HepG2 (cell line): ENCODE results near the gene TXNDC11. TPM values are rescaled to one million over a fixed set of nuclear protein-coding genes. Genes with fewer than 3 reads are reported as not detected.
A peak's percentile ranks its signal among the peaks of the same experiment; 100 is the strongest.

Experiments used
- ATAC-seq: fragments of 200-7000 bp; cut with Tn5 transposase; 3 replicates; pipeline ENCODE4 v1.9.1; 2020; ENCODE audit warnings: mild to moderate bottlenecking, moderate library complexity
- BruUV-seq: library from RNA; stranded (reverse); fragments of 400-500 nt; replicated peaks from 2 replicates; lab custom pipeline; 2021; lab: Mats Ljungman, UMichigan
- CTCF ChIA-PET: fragments of 300-600 bp; formaldehyde crosslinking; extraction: SDS; loops from one replicate; lab custom pipeline; 2021; ENCODE audit warnings: low total read pairs, inconsistent platforms, low intra/inter-chr PET ratio; lab: Yijun Ruan, JAX
- POLR2A ChIA-PET: fragments of 350-600 bp; sonication (Branson Sonifier 250); formaldehyde crosslinking; loops from one replicate; lab custom pipeline; 2020; ENCODE audit warnings: antibody characterized with exemption, inconsistent platforms; lab: Yijun Ruan, JAX
- DNase-seq: peaks from one replicate; pipeline ENCODE4 v3.0.0-alpha.2; 2015; ENCODE audit warnings: low spot score
- FAIRE-seq: peaks from 3 replicates; lab custom pipeline; 2011; peaks lifted over from hg19 to GRCh38; lab: Jason Lieb, UNC
- H2AFZ ChIP-seq: one replicate; pipeline ENCODE4 v1.6.1; 2011; ENCODE audit warnings: low read length, inconsistent platforms
- H3K27ac ChIP-seq: fragments of 300-600 bp; 3 replicates; pipeline ENCODE4 v1.8.0; 2011; ENCODE audit warnings: mixed run types, mild to moderate bottlenecking, mixed read lengths, low read length, inconsistent platforms; ENCODE audit not compliant: insufficient read depth; ENCODE audit errors: extremely low read length
- H3K27me3 ChIP-seq, 2 experiments: fragments of 200-600 bp in 1 of 2; 2 replicates in 1 of 2; 3 replicates in 1 of 2; pipeline versions ENCODE4 v1.6.0 to v1.8.0; 2011; ENCODE audit warnings: low read length in 2 of 2, mild to moderate bottlenecking in 2 of 2, moderate library complexity in 2 of 2, inconsistent platforms in 1 of 2; ENCODE audit not compliant: insufficient read depth in 2 of 2, control insufficient read depth in 1 of 2
- H3K36me3 ChIP-seq, 2 experiments: fragments of 200-600 bp in 1 of 2; replicated peaks in 1 of 2; 2 replicates in 1 of 2; 3 replicates in 1 of 2; pipeline versions ENCODE4 v1.5.1 to v1.8.0; 2011; ENCODE audit warnings: low read length in 2 of 2, inconsistent platforms in 1 of 2; ENCODE audit not compliant: insufficient read depth in 2 of 2, control insufficient read depth in 1 of 2
- H3K4me1 ChIP-seq: 2 replicates; pipeline ENCODE4 v1.5.1; 2012; ENCODE audit warnings: low read length, inconsistent platforms; ENCODE audit not compliant: insufficient read depth
- H3K4me2 ChIP-seq: 2 replicates; pipeline ENCODE4 v1.6.0; 2011; ENCODE audit warnings: low read depth, low read length, inconsistent platforms
- H3K4me3 ChIP-seq, 3 experiments: fragments of 200-600 bp in 1 of 3; sonication (generic), shearing (Covaris generic) in 1 of 3; replicated peaks in 1 of 3; 2 replicates each; pipeline ENCODE4 v1.5.1; 2011 to 2016; ENCODE audit warnings: low read length in 3 of 3, inconsistent platforms in 2 of 3, low read depth in 2 of 3, mild to moderate bottlenecking in 2 of 3, control low read depth in 1 of 3, mixed read lengths in 1 of 3; ENCODE audit not compliant: insufficient read depth in 1 of 3
- H3K79me2 ChIP-seq: one replicate; pipeline ENCODE4 v1.6.1; 2011; ENCODE audit warnings: low read length, inconsistent platforms; ENCODE audit not compliant: insufficient read depth
- H3K9ac ChIP-seq: 2 replicates; pipeline ENCODE4 v1.6.0; 2011; ENCODE audit warnings: mild to moderate bottlenecking, low read depth, low read length, inconsistent platforms; ENCODE audit not compliant: insufficient read depth
- H3K9me3 ChIP-seq: 2 replicates; pipeline ENCODE4 v1.5.1; 2012; ENCODE audit warnings: mild to moderate bottlenecking, low read length
- H4K20me1 ChIP-seq: 2 replicates; pipeline ENCODE4 v1.6.0; 2011; ENCODE audit warnings: inconsistent platforms, mild to moderate bottlenecking, low read length, moderate library complexity; ENCODE audit not compliant: insufficient read depth
- BRD4 ChIP-seq: sonication (generic); formaldehyde crosslinking; IDR thresholded peaks from 2 replicates; pipeline ENCODE4 v1.4.0; 2020; ENCODE audit warnings: missing genetic modification reagents
- HDAC2 ChIP-seq: sonication (generic); formaldehyde crosslinking; IDR thresholded peaks from 2 replicates; pipeline ENCODE4 v1.4.0; 2020; ENCODE audit warnings: missing genetic modification reagents
- HNRNPLL ChIP-seq: fragments of 200-400 bp; formaldehyde crosslinking; IDR thresholded peaks from 2 replicates; pipeline ENCODE4 v1.6.1; 2017; ENCODE audit warnings: mild to moderate bottlenecking, low read depth, low read length; ENCODE audit not compliant: poor library complexity, severe bottlenecking
- HOXA9 ChIP-seq: sonication (generic); formaldehyde crosslinking; IDR thresholded peaks from 2 replicates; pipeline ENCODE4 v1.8.1; 2022; ENCODE audit warnings: missing genetic modification reagents, mild to moderate bottlenecking, moderate library complexity, borderline replicate concordance
- KAT8 ChIP-seq: IDR thresholded peaks from 2 replicates; pipeline ENCODE4 v1.6.1; 2016; ENCODE audit warnings: missing genetic modification reagents, missing compliant biosample characterization
- MXI1 ChIP-seq: IDR thresholded peaks from 3 replicates; pipeline ENCODE4 v1.6.1; 2012; ENCODE audit warnings: low read depth, low read length, inconsistent platforms, borderline replicate concordance
- RBM22 ChIP-seq: fragments of 200-400 bp; formaldehyde crosslinking; optimal IDR thresholded peaks from 2 replicates; pipeline ENCODE3; 2017; ENCODE audit warnings: mild to moderate bottlenecking, low read length, moderate library complexity
- SMARCC2 ChIP-seq: fragments of 450-650 bp; IDR thresholded peaks from 2 replicates; pipeline ENCODE4 v1.6.1; 2017; ENCODE audit warnings: antibody characterized with exemption, mild to moderate bottlenecking
- SNRNP70 ChIP-seq: fragments of 200-400 bp; formaldehyde crosslinking; IDR thresholded peaks from 2 replicates; pipeline ENCODE4 v1.6.1; 2017; ENCODE audit warnings: mild to moderate bottlenecking, low read depth, low read length, moderate library complexity
- YEATS4 ChIP-seq: sonication (generic); formaldehyde crosslinking; IDR thresholded peaks from 2 replicates; pipeline ENCODE4 v1.4.0; 2020; ENCODE audit warnings: missing genetic modification reagents, borderline replicate concordance
- ZNF333 ChIP-seq: sonication (generic); formaldehyde crosslinking; IDR thresholded peaks from 2 replicates; pipeline ENCODE4 v1.4.0; 2020; ENCODE audit warnings: mild to moderate bottlenecking, missing genetic modification reagents, borderline replicate concordance
- ZNF431 ChIP-seq: sonication (generic); formaldehyde crosslinking; IDR thresholded peaks from 2 replicates; pipeline ENCODE4 v1.9.0; 2022; ENCODE audit warnings: missing genetic modification reagents, low read depth, mild to moderate bottlenecking, borderline replicate concordance
- ZNF597 ChIP-seq: sonication (generic); formaldehyde crosslinking; IDR thresholded peaks from 2 replicates; pipeline ENCODE4 v1.5.0; 2020; ENCODE audit warnings: missing genetic modification reagents
- WGBS: methylation state at CpG from one replicate; pipeline ENCODE4 v1.1.6; 2017; ENCODE audit warnings: low lambda C conversion rate; 5-methylcytosine and 5-hydroxymethylcytosine counted together
- in situ Hi-C: cut with HindIII; loops from 2 replicates; pipeline ENCODE4 v1.10.0; 2017; ENCODE audit warnings: low pct_unique_long_range_greater_than_20kb; ENCODE audit not compliant: extremely low pct_ligation_motif_present
- intact Hi-C: fragments of 100-400 bp; cut with micrococcal nuclease; formaldehyde crosslinking; loops from one replicate; pipeline ENCODE4 v1.10.0; 2022; ENCODE audit not compliant: unreplicated experiment
- polyA plus RNA-seq, 8 experiments: library from polyadenylated mRNA; depleted of rRNA in 3 of 8; stranded (reverse) in 7 of 8; unstranded in 1 of 8; fragments of >200 nt; fragmentation: Illumina TruSeq in 4 of 8; extraction: Trizol in 4 of 8; gene quantifications; 2 replicates each; pipeline versions ENCODE4 v1.2.1 to v1.2.3, GENCODE V29; 2011 to 2016; ENCODE audit warnings: low read depth in 4 of 8, missing spikeins in 1 of 8, mixed read lengths in 1 of 8; ENCODE audit not compliant: insufficient read depth in 1 of 8
- total RNA-seq, 5 experiments: library from RNA; depleted of rRNA; stranded (reverse); fragments of >200 nt; fragmentation: Illumina TruSeq; extraction: Trizol; gene quantifications; 2 replicates each; pipeline ENCODE4 v1.2.3, GENCODE V29; 2016; ENCODE audit warnings: low read depth in 1 of 5
- TF ChIP-seq, protein P1 (sequence below): sonication (generic); formaldehyde crosslinking; IDR thresholded peaks from 2 replicates; pipeline ENCODE4 v1.5.0; 2020; ENCODE audit warnings: missing genetic modification reagents
- TF ChIP-seq, protein P2 (sequence below): sonication (generic); formaldehyde crosslinking; IDR thresholded peaks from 2 replicates; pipeline ENCODE4 v1.4.0; 2020; ENCODE audit warnings: missing genetic modification reagents
- TF ChIP-seq, protein P3 (sequence below): IDR thresholded peaks from 2 replicates; pipeline ENCODE4 v1.6.1; 2016; ENCODE audit warnings: missing compliant biosample characterization, missing genetic modification reagents, borderline replicate concordance

TXNDC11 gene
- total and polyA plus RNA-seq, 2 of the 13 experiments (the other 11 are each of a cell fraction or from before 2014, with no cell fraction given), result 74.9 to 123 TPM

DNA sequence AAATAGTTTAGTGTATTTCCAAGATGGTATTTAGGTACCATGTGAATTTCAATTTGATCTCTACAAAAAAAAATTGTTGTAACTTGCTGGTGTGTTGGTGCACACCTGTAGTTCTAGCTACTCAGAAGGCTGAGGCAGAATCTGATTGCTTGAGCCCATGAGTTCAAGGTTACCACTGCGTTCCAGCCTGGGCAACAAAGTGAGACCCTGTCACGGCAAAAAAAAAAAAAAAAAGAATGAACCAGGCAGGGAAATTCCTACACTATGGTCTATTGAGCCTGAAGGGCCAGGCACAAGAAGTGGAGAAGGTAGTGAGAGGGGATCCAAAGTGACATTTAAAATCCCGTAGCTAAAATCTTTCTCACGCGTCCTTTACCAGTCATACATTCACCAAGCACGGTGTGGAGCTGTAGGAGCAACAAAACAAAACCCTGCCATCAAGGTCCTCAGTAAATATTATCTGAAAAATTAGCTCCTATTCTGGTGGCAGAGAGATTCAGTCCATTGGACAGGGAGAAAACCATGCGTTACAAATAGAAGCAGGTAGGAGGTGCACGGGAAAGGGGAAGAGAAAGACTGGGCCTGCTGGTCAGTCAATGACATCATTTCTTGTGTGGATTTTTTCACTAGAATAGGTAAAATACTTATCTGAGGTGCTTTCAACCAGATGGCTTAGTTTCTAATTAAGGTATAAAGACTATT lies 27.3 kb downstream of the TXNDC11 start (continued):
- TF ChIP-seq ZNF333 (no peak), ZNF431 (CRISPR knock-in tag) (no peak), SMARCC2 (no peak), HOXA9 (CRISPR knock-in tag) (no peak), BRD4 (CRISPR knock-in tag) (no peak), MXI1 (no peak), HDAC2 (no peak), ZNF597 (CRISPR knock-in tag) (no peak)
- TF ChIP-seq, all 625 proteins: peak for 9

DNA sequence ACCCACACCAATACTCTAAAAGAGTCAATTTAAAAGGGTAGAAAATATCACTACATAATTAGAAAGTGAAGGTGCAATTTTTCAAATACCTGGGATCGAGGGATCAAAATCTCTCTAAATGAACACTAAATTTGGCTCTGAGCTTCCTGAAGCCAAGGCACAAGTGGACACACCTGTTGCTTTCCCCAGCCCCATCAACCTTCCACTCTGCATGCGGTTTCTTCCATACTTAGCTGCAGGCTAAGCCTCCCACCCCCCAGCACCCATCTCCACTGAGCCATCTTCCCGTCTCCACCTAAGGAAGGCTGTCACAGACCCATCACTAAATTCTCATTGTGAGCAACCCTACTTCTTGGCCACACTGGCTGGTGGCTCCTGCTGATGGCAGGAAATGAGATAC lies 30.5 kb downstream of the TXNDC11 start:
- intact Hi-C loops, result loop anchor here (5.0 kb wide), 1 partner anchor 315 kb away; no protein-coding TSS in a partner anchor
- Histone ChIP-seq H3K79me2 (peaks cover 19% of the 10 kb centered on the region), H3K9me3 (no peaks in the 10 kb centered on the region), H4K20me1 (peaks cover 14% of the 10 kb centered on the region; the same call in 1 of the 2 replicates), H3K36me3 (peaks cover 19 to 69% of the 10 kb centered on the region in 2 experiments), H3K27me3 (no peaks in the 10 kb centered on the region), H3K4me3 (no peak overlapping the region), H3K27ac (no peak overlapping the region), H3K4me1 (peaks cover 37% of the 10 kb centered on the region), H3K9ac (no peak overlapping the region), H3K4me2 (no peak overlapping the region), H2AFZ (no peak overlapping the region)
- BruUV-seq, result no TSS peak
- WGBS, result 97% methylated on average over 3 of the region's 3 CpGs
- in situ Hi-C loops, result loop anchor here (10.0 kb wide), 1 partner anchor 317 kb away; no protein-coding TSS in a partner anchor
- POLR2A ChIA-PET, result interaction anchor here (1.4 to 1.6 kb wide), 2 partner anchors 30 to 85 kb away, joined by 3 to 7 read pairs; partner anchors contain the start of genes TXNDC11 and ZC3H7A
- FAIRE-seq (no peak), DNase-seq (no peak), ATAC-seq (no peak)
- CTCF ChIA-PET, result no interaction called here
- TF ChIP-seq HNRNPLL (no peak), RBM22 (peak; percentile 56), SNRNP70 (no peak), KAT8 (CRISPR knock-in tag) (no peak), YEATS4 (CRISPR knock-in tag) (no peak)
- TF ChIP-seq, protein P1, sequence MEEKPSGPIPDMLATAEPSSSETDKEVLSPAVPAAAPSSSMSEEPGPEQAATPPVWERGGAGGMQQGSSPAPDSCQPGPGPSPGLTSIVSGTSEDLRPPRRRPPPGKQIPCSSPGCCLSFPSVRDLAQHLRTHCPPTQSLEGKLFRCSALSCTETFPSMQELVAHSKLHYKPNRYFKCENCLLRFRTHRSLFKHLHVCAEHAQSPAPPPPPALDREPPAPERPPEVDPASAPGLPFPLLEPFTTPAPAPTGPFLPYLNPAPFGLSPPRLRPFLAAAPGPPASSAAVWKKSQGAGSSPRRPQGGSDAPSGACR, result no peak
- TF ChIP-seq, protein P2, sequence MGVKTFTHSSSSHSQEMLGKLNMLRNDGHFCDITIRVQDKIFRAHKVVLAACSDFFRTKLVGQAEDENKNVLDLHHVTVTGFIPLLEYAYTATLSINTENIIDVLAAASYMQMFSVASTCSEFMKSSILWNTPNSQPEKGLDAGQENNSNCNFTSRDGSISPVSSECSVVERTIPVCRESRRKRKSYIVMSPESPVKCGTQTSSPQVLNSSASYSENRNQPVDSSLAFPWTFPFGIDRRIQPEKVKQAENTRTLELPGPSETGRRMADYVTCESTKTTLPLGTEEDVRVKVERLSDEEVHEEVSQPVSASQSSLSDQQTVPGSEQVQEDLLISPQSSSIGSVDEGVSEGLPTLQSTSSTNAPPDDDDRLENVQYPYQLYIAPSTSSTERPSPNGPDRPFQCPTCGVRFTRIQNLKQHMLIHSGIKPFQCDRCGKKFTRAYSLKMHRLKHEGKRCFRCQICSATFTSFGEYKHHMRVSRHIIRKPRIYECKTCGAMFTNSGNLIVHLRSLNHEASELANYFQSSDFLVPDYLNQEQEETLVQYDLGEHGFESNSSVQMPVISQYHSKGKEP (CRISPR knock-in tag), result no peak
- TF ChIP-seq, protein P3, sequence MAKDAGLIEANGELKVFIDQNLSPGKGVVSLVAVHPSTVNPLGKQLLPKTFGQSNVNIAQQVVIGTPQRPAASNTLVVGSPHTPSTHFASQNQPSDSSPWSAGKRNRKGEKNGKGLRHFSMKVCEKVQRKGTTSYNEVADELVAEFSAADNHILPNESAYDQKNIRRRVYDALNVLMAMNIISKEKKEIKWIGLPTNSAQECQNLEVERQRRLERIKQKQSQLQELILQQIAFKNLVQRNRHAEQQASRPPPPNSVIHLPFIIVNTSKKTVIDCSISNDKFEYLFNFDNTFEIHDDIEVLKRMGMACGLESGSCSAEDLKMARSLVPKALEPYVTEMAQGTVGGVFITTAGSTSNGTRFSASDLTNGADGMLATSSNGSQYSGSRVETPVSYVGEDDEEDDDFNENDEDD (CRISPR knock-in tag), result no peak
